HL-60 (cell line): ENCODE data around the gene BLOC1S1.

Experiments used
- GABPA ChIP-seq: IDR thresholded peaks from 2 replicates; pipeline ENCODE4 v1.6.1; 2012; ENCODE audit warnings: low read depth
- POLR2AphosphoS5 ChIP-seq: IDR thresholded peaks from 2 replicates; pipeline ENCODE4 v1.6.1; 2012; ENCODE audit warnings: low read depth
- SPI1 ChIP-seq: IDR thresholded peaks from 2 replicates; pipeline ENCODE4 v1.6.1; 2012; ENCODE audit warnings: low read depth, mild to moderate bottlenecking, borderline replicate concordance
- TF ChIP-seq, protein P1 (sequence below): IDR thresholded peaks from one replicate; pipeline ENCODE4 v1.5.1; 2011; ENCODE audit warnings: low read length, control low read depth, inconsistent platforms; ENCODE audit not compliant: insufficient read depth
- TF ChIP-seq, protein P2 (sequence below): IDR thresholded peaks from 2 replicates; pipeline ENCODE4 v1.6.1; 2012; ENCODE audit warnings: low read depth; ENCODE audit not compliant: insufficient replicate concordance

DNA sequence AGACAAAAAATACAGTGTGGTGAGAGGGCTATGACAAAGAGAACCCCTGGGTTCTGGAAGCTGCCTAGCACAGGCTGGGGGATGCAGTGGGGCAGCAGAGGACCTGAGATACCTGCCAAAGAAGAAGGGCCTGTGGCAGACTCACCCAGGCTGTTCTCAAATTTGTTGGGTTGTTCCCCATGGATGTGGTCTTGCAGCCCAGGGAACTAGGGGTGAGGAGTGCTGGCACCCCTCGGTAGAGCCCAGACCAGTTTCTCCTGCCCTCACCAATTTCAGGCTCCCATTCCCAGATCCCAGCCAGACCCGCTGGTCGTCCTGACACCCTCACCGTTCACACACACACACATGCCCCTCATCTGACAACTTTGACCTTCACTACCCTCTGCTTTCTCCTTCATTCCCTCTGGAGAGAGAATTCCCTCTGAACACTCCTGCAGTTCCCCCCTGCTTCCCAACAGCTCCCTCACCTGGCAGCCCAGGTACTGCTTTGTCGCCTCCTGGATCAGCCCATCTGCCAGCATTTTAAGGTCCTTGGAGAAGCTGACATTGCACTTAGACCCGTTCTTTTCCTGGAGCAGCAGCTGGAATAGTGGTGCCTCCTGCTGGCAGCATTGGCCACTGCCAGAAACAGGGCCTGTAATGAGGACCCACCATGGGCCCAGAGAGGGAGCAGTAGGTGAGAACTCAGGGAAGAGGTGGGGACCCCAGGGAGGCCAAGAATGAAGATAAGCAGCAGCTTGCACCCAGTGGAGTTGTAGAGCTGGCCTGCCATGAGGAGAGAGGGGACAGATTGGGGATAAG, 21.1 kb downstream of the BLOC1S1 start:
- TF ChIP-seq, protein P1, sequence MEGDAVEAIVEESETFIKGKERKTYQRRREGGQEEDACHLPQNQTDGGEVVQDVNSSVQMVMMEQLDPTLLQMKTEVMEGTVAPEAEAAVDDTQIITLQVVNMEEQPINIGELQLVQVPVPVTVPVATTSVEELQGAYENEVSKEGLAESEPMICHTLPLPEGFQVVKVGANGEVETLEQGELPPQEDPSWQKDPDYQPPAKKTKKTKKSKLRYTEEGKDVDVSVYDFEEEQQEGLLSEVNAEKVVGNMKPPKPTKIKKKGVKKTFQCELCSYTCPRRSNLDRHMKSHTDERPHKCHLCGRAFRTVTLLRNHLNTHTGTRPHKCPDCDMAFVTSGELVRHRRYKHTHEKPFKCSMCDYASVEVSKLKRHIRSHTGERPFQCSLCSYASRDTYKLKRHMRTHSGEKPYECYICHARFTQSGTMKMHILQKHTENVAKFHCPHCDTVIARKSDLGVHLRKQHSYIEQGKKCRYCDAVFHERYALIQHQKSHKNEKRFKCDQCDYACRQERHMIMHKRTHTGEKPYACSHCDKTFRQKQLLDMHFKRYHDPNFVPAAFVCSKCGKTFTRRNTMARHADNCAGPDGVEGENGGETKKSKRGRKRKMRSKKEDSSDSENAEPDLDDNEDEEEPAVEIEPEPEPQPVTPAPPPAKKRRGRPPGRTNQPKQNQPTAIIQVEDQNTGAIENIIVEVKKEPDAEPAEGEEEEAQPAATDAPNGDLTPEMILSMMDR: peak; percentile 92
- TF ChIP-seq GABPA: no peak
- TF ChIP-seq, protein P2, sequence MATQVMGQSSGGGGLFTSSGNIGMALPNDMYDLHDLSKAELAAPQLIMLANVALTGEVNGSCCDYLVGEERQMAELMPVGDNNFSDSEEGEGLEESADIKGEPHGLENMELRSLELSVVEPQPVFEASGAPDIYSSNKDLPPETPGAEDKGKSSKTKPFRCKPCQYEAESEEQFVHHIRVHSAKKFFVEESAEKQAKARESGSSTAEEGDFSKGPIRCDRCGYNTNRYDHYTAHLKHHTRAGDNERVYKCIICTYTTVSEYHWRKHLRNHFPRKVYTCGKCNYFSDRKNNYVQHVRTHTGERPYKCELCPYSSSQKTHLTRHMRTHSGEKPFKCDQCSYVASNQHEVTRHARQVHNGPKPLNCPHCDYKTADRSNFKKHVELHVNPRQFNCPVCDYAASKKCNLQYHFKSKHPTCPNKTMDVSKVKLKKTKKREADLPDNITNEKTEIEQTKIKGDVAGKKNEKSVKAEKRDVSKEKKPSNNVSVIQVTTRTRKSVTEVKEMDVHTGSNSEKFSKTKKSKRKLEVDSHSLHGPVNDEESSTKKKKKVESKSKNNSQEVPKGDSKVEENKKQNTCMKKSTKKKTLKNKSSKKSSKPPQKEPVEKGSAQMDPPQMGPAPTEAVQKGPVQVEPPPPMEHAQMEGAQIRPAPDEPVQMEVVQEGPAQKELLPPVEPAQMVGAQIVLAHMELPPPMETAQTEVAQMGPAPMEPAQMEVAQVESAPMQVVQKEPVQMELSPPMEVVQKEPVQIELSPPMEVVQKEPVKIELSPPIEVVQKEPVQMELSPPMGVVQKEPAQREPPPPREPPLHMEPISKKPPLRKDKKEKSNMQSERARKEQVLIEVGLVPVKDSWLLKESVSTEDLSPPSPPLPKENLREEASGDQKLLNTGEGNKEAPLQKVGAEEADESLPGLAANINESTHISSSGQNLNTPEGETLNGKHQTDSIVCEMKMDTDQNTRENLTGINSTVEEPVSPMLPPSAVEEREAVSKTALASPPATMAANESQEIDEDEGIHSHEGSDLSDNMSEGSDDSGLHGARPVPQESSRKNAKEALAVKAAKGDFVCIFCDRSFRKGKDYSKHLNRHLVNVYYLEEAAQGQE: no peak
- TF ChIP-seq POLR2AphosphoS5: no peak
- TF ChIP-seq SPI1: no peak
